ENCODE data around the gene CCIN. TPM values are rescaled to one million over a fixed set of nuclear protein-coding genes. Genes with fewer than 3 reads are reported as not detected.

Gene CCIN
- polyA plus RNA-seq, 1 donor: 0.58 TPM

DNA sequence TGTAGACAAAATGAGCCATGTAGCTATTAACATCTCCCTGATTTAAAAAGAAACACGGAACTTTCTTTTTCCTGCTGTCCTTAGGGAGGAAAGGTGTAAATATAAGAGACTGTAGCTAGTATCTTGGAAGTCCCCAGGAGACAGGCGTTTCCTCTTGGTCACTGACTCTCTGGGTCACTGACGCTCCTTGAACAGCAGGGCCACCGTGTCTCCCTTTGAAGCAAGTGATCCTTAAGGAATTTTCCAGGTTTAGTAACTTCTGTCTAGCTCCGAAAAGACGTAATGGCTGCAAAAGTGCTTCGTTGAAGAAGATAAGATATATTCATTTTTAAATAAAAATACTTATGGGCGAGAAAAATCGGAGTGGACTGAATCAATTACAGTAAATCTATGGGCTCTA lies 20.8 kb downstream of the CCIN start:
- no peak for DNase-seq (ENCODE audit: low read depth)

DNA sequence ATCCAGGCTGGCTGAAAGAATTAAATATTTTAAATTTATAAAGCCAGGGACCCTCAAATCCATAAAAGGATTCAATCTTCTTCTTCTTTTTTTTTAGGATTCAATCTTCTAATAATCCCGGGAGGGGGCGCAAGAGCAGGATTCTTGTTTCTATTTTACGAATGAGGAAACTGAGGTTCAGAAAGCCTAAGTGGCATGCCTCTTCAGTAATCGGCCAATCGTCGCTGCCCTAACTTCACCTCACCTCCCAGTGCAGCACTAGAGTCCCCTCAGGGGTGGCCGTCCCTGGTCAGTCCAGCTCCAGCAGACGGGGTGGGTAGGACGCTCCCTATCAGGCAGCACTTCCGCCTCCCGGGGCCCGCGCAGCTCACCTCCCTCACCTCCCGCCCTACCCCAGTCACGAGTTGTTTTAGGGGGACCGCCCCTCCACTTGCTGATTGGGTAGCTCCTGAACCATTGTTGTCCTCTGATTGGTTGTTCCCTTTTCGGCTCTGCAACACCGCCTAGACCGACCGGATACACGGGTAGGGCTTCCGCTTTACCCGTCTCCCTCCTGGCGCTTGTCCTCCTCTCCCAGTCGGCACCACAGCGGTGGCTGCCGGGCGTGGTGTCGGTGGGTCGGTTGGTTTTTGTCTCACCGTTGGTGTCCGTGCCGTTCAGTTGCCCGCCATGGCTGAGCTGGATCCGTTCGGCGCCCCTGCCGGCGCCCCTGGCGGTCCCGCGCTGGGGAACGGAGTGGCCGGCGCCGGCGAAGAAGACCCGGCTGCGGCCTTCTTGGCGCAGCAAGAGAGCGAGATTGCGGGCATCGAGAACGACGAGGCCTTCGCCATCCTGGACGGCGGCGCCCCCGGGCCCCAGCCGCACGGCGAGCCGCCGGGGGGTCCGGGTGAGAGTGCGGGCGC lies 21.5 kb downstream of the CCIN start, which contains the start of gene CLTA:
Gene CLTA, plus strand, starts transcription at position 534 of the 902 bp plus-strand sequence. Its CDS starts 136 bp downstream, at position 670.
- DNase-seq (ENCODE audit: low read depth): peak; percentile 96

DNA sequence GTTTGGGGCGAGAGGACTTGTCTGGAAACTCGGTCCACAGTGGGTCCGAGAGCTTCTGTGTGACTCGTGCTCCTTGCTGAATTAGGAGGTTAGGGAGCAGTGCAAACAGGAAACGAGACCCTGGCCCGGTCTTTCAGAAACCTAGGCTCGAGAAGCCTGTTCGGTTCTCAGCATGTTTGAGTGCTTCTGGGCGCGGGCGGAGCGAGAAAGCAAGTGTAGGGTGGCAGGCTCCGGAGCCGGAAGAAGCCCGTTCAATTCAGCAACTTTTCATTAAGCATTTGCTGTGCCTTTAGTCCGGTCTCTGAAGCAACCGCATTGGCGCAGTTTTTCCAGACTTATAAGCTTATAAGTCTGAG lies 22.1 kb downstream of the CCIN start:
- no peak for DNase-seq (ENCODE audit: low read depth)

DNA sequence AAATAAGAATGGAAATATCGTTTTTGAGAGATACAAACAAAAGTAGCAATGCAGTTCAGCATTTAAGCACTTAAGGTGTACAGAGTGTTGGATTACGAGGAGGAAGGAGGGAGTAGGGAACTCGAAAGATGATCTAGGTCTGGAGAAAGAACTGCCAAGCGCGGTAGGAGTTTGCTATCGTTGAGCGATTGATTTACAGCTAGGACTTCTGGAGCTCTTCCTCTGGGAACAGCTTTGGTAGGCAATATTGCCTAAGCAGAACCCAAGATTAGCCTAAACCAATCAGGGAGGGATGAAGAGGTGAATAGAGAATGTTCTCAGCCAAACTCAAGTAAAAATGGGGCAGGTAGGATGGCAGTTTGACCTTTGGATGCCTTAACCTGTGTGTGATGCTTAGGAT lies 22.5 kb downstream of the CCIN start:
- no peak for DNase-seq (ENCODE audit: low read depth)

DNA sequence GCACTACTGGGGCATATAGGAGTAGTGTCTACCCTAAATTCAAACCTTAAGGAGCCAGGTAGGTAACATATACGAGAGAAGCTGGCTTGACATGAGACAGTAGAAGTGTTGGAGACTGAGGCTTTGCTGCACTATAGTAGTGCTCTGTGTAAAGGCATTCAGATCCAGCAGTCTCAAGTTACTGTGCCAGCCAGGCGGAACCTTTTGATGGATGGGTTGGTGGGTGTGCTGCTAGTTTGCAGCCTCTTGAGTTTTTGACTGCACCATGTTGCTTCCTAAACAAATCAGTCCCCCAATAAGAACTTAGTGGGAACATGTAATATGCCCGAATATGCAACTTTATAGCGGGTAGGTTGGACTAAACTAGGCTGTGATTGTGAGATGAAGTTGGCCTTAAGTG lies 23.0 kb downstream of the CCIN start:
- DNase-seq (ENCODE audit: low read depth): no peak

DNA sequence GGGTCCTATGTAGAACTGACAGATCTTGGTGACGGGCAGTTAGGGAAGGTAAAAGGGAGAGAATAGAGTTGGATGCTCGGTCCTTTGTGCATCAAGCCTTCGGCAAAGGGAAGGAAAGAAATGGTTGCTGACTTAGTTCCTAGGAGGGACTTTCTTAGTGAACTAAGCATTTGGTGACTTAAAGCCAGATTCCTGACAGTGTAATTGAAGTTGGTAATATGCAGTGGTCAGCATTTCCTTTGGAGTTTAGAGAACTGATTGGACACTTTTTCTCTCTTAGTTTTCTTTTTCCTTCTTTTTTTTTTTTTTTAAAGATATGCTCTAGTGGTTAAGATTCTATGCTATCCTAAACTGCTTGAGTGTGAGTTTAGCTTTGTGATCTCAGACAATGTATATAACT lies 23.8 kb downstream of the CCIN start:
- DNase-seq (ENCODE audit: low read depth): no peak

DNA sequence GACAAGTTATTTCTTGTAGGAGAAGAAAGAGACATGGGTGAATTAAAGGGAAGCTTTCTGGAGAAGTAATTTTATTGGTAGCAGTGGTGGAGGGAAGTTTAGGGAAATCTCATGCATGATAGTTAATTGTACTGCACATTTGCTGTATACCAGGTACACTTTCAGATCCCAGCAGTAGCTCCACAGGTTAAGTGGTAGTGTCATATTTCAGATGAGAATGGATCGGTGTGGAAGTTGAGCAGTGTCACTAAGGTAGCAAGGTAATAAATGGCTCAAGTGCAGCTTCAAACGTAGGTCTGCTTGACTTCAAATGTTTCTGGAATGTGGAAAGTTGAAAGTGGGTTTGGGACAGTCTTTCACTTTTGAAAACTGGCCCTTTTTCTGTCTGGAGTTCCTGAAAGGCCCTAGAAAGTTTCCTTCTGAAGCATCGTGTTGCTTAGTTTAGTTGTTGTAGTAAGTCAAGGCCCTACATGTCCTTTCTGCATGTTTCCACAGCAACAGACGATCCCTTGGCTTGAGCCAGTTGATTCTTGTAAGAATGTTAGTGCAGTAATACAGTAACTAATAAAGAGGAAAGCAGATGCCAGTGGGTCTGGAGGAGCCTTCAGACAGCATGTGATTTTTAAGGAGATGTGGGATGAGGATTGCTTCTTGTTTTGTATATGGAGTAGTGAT lies 25.3 kb downstream of the CCIN start:
- no peak for DNase-seq (ENCODE audit: low read depth)

DNA sequence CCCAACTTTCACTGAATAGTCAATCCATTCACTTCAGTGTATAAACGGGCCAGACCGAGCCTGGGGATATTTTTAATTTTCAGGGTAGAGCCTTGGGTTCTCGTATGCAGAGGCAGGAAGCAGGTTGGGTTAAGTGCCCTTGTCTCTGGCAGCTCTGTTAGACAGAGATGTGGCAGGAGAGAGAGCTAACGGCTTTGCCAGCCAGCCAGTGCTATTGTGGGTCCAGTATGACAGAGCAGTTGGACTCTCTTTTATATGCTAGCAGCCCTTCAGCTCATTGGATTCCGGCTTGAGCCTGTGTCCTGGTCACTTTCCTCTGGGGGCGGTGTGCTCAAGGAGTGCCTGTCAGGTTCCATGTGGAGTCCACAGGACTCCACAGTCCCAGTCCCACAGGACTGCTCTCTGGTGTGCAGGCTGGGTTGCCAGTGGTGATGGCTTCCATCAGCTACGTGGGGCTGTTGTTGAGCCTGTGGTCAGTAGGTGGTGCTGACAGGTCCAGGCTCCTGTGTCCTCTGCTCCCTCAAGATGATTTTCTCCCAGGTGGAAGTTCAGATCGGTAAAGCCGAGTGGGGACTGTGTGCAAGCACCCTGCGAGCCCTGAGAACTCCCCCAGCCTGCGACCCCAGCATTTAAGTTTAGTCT lies 35.8 kb downstream of the CCIN start:
- no peak for DNase-seq (ENCODE audit: low read depth)

DNA sequence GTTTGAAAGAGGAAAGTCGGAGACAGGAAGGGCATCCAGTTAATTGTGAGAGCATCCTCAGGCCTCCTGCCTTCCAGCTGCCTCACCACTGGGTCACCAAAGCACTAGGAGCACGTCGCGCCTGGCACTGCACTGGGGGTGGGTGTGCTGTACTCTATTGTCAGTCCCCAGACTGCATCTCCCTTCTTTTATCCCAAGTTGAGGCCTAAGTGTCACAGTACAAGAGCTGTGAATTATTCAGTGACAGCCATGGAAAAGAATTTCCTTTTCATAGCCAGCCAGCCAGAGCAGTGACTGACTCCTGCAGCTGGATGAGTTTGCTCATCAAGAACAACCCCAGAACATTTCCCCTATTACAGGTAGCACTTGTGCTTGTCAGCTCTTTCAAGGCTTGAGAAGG lies 37.8 kb downstream of the CCIN start:
- no peak for DNase-seq (ENCODE audit: low read depth)

DNA sequence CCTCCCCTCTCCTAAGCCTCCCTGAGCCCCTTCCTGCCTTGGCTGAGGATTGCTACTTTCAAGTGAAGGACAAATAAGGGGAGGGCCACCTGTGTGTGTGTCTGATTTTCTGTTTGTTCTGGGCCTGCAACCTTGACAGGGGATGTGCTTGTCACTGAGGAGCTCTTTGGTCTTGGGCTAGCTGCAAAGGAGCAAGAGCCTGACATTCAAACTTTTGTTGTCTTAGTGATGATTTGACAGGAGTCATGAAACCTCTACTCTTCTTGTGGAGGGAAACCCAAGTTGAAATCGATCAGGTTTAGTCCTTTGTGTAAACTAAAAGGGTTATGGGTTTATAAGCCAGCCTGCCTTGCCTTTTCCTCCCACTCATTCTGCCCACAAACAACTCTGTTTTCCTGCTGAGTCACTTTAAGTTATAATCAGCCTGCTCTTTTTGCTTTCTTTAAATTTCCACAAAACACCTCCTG lies 38.4 kb downstream of the CCIN start:
- no peak for DNase-seq (ENCODE audit: low read depth)

DNA sequence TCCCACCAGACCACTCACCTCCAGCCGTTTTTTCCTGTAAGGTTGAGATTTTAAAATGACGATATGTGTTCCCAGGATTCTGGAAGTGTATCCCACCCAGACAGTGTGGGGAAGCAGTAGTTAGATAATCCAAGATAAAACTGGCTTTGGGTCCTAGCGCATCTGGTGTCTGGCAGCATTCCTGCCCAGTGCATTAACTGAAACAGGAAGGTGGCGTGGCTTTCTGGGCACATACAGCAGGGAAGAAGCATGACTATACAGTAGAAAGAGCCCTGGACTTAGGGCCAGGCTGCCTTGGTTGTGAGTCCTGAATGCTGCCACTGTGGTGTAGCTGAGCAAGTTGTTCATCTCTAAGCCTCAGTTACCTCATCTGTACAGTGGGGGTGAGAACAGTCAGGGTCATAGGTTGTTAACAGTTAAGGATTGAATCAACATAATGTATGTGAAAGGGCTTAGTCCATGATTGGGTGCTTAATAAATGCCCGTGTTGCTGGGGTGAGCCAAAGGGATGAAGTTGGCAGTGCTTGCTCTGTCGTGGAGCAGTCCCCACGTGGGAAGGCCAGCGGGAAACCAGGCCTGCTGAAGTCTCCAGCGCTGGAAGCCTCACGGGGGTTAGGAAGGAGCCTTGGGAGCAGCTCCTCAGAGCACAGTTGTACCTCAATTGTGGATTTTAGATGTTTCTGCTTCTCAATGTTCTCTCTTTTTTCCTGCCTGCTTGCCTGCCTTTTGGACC lies 39.5 kb downstream of the CCIN start:
- DNase-seq (ENCODE audit: low read depth): no peak

DNA sequence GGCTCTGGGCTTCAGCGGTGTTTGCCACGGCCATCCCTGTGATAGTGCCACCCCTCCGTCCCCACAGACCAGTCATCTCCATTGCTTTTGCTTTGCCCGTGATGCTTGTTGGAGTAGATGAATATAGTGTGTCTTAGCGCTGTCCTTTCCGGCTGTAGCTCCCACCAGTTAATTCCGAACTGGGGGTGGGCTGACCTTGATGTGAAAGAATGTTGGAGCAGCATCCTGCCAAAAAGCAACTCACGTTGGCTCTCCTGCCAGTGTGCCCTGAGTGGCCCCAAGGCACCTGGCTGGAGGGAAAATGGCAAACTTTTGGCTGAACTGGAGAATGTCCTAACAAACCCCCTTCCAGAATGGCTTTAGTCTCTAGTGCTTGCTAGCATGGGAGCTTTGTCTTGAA lies 41.5 kb downstream of the CCIN start:
- DNase-seq (ENCODE audit: low read depth): no peak

DNA sequence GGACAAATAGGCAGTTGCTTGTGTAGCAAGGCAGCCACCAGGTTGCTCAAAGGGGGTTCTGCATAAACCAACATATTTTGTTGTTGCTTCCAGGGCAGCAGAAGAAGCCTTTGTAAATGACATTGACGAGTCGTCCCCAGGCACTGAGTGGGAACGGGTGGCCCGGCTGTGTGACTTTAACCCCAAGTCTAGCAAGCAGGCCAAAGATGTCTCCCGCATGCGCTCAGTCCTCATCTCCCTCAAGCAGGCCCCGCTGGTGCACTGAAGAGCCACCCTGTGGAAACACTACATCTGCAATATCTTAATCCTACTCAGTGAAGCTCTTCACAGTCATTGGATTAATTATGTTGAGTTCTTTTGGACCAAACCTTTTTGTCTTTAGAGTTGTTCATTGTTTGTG lies 42.3 kb downstream of the CCIN start:
- no peak for DNase-seq (ENCODE audit: low read depth)

DNA sequence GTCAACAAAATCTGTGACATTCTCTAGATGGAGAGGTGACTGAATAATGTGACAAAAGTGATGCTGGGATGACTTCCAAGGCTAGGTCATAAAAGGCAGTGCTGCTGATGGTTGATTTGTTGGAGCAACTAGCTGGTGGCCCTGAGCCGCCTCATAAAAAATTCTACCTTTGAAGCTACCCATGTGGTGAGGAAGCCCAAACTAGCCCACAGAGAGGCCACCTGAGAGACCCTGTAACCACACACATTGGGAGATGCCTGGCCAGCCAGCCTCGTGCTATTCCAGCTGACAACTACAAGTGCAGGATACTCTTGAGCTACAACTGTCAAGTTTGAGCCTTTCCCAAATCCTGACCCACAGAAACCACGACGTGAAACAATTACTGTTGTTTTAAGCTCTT lies 44.2 kb downstream of the CCIN start:
- no peak for DNase-seq (ENCODE audit: low read depth)

DNA sequence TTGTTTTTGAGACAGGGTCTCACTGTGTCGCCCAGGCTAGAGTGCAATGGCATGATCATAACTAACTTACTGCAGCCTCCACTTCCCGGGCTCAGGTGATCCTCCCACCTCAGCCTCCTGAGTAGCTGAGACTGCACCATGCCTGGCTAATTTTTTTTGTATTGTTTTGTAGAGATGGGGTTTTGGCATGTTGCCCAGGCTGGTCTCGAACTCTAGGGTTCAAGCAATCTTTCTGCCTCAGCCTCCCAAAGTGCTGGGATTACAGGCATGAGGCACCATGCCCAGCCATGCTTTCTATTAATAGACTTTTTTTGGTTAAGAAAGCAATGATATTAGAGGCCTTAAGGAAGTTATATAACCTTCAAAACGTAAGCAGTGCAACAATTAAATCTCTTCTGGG lies 44.8 kb downstream of the CCIN start:
- no peak for DNase-seq (ENCODE audit: low read depth)

DNA sequence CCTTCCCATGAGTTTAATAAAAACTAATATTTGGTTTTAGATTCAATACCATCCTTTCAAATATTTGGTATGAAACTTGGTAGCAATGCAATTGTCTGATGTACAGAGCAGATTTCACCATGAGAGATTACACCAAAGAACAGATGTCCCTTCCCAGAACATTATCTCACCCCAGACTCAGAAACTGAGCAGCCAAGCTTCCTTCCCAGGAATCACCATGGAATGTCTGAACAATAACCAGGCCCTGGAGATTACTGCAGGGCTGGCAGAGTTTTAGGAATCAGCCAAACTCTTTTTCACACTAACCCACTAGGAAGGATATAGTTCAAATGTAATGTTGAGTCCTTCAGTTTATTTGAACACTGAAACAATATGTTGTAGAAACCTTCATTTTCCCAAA lies 45.4 kb downstream of the CCIN start:
- no peak for DNase-seq (ENCODE audit: low read depth)

DNA sequence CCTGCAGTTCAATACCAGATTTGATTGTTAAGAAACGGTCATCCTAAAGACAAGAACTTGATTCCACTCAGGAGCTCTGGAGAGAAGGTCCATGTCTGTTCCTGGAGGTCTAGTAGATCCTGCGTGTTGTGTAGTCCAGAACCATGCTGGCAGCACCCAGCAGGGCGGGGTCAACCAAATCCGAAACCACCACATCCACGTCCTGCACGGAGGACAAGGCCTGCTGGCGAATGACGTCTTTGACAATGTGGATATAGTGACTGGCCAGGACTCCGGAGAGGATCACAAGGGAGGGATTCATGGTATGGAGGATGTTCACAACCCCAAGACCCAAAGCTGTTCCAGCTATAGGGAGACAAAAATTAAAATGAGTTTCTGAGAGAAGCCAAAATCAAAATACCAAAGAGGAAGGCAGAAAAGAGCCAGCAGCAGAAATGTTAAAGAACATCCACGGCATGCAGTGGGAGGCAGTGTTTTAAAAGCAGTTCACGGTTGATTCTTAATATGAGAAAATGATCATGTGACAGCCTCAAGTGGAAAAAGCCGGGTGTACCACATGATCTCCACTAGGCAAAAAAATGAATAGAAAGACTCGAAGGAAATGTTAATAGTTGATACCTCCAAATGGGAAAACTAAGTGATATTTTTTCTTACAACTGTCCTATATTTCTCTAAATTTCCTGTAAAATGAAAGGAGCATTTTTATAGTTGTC lies 48.2 kb downstream of the CCIN start:
- DNase-seq (ENCODE audit: low read depth): no peak

DNA sequence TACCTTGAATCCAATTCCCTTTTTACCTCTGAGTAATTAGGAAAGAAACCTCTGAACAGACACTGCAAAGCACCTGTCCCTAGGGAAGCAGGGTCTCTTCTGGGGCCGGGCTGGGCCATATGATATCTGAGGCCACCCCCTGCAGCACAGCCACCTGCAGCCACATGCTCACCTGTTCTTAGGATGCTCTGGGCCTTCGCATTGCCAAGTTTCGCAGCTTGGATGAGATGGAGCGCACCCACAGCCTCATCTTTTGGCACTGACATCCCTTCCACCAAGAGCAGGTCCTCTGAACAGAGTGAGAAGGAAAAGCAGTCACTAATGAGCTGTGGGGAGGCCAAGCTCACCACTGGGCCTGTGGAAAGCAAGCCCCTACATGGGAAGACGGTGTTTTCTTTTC lies 48.8 kb downstream of the CCIN start:
- DNase-seq (ENCODE audit: low read depth): no peak

DNA sequence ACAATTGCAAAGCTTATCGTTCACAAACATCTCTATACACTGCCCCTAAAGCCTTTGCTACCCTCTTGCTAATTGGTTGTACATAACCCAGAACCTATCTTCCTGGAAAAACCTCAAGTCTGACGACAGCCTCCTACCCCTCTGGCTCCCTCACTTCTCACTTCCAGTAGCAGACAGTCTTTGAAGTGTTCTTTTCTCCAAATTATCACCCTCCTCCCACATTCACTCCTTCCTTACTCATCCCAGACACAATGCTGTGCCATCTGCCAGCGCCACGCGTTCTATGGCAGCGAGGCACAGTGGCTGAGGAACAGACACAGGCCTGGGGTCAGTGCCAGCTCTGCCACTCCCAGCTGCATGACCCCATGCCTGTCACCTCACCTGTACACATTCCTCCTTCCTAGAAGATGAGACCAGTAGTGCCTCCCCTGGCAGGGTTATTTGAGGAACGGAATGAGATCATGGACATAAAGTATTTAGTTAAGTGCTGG lies 49.3 kb downstream of the CCIN start:
- DNase-seq (ENCODE audit: low read depth): no peak
